ENCODE results near the gene ELL.

GRCh38 chr19:18517606-18518005 is 4.3 kb downstream of the ELL start:
- TF ChIP-seq ZNF274 (IDR thresholded peaks at IDR 0.05; ENCODE audit: low read depth, low read length) = no peak
- TF ChIP-seq YY1 (IDR thresholded peaks at IDR 0.05; ENCODE audit: insufficient read depth, insufficient read length) = no peak
